Naive B cell (primary cell): Measurements from ENCODE around the gene JTB. TPM values are rescaled to one million over a fixed set of nuclear protein-coding genes. Genes with fewer than 3 reads are reported as not detected.

Experiments used
- ATAC-seq, 2 donors: fragments of 150-1000 bp; cut with Tn5 transposase; 2 replicates each; pipeline ENCODE4 v1.10.0; 2021; ENCODE audit warnings: low read depth in 2 of 2, mild to moderate bottlenecking in 2 of 2, moderate library complexity in 2 of 2
- DNase-seq: peaks from one replicate; pipeline ENCODE4 v3.0.0; 2022
- H3K27ac Mint-ChIP-seq, 6 donors: one replicate each; pipeline ENCODE4 v1.8.0; 2020 to 2022; ENCODE audit warnings: mild to moderate bottlenecking in 6 of 6, mixed read lengths in 6 of 6, moderate library complexity in 5 of 6, inconsistent platforms in 2 of 6
- H3K27me3 Mint-ChIP-seq, 3 donors: one replicate each; pipeline ENCODE4 v1.8.0; 2021 to 2022; ENCODE audit warnings: mixed read lengths in 3 of 3, mild to moderate bottlenecking in 1 of 3
- H3K36me3 Mint-ChIP-seq, 2 donors: one replicate each; pipeline ENCODE4 v1.8.0; 2020 to 2022; ENCODE audit warnings: mixed read lengths in 2 of 2, inconsistent platforms in 1 of 2, mild to moderate bottlenecking in 1 of 2
- H3K4me1 Mint-ChIP-seq, 3 donors: one replicate each; pipeline ENCODE4 v1.8.0; 2020 to 2022; ENCODE audit warnings: mixed read lengths in 3 of 3, inconsistent platforms in 1 of 3, mild to moderate bottlenecking in 1 of 3, moderate library complexity in 1 of 3
- H3K4me3 Mint-ChIP-seq, 8 donors: one replicate each; pipeline ENCODE4 v1.8.0; 2020 to 2022; ENCODE audit warnings: mild to moderate bottlenecking in 8 of 8, mixed read lengths in 8 of 8, moderate library complexity in 8 of 8, inconsistent platforms in 2 of 8
- H3K9me3 Mint-ChIP-seq, 7 donors: one replicate each; pipeline ENCODE4 v1.8.0; 2020 to 2022; ENCODE audit warnings: mixed read lengths in 7 of 7, mild to moderate bottlenecking in 5 of 7, inconsistent platforms in 2 of 7, moderate library complexity in 1 of 7
- polyA plus RNA-seq, 6 donors: library from polyadenylated mRNA; unstranded; fragments of 300-500 nt; fragmentation: Illumina TruSeq; gene quantifications; one replicate each; pipeline ENCODE4 v1.2.3, GENCODE V29; 2021; ENCODE audit warnings: low read depth in 6 of 6

Gene JTB
- polyA plus RNA-seq, 6 donors from 2014 or later = 339 to 480 (median 361) TPM

DNA sequence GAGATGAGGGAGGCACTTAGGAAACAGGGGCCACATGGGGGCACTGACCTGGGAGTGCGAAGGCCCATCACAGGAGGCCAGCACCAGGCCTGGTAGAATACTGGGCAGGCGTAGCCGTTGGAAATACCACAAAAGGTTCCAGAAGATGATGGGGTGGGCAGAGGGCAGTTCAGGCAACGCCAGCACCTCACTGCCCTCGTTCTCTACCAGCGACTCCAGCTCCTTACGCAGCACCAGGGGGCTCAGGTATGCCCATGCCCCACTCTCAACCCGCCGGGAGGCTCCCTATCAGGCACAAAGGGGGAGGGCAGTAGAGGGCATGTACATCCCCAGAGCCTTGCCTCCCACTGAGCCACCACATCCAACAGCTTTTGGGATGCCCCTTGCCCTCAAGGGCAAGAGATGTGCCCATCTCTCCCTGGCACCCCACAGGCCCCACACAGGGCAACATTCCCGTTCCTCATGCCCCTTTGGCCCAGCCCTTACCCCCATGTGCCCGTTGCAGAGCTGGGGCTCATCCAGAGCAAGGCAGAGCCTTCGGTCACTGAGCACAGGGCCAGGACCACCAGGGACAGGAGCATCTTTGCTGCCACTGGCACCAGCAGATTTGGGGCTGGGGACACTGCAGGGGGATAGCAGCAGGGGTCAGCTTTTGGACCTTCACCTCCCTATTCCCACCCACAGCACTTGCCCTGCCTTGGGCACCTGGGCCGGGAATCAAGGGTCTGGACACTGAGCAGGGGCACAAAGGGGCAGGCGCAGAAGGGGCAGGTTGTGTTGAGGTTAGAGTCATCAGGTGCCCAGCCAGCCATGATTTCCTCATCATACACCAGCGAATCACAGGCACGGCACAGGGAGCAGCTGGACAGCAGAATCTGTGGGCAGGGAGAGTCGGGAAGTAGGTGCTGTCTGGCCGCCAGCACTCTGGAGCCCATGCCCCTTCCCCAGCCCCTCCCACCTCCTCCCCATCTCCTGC, 45.0 kb downstream of the JTB start:
- H3K4me3 Mint-ChIP-seq = no peak overlapping the region
- DNase-seq = no peak
- no peaks in the 10 kb centered on the region for H3K27me3 Mint-ChIP-seq
- no peaks in the 10 kb centered on the region for H3K9me3 Mint-ChIP-seq
- H3K4me1 Mint-ChIP-seq = peaks cover 13 to 18% (median 14%) of the 10 kb centered on the region in 3 donors
- peak overlapping the region in 2 of 6 donors; percentile 34 to 67 for H3K27ac Mint-ChIP-seq
- H3K36me3 Mint-ChIP-seq = peaks cover 0 to 7% of the 10 kb centered on the region in 2 donors
- no peak for ATAC-seq

GRCh38 chr1:153929981-153930948, 47.2 kb downstream of the JTB start:
- Mint-ChIP-seq H3K27me3 (no peaks in the 10 kb centered on the region), H3K4me1 (peaks cover 7 to 18% (median 13%) of the 10 kb centered on the region in 3 donors), H3K36me3 (peaks cover 0 to 7% of the 10 kb centered on the region in 2 donors), H3K9me3 (no peaks in the 10 kb centered on the region), H3K4me3 (no peak overlapping the region), H3K27ac (peak overlapping the region in 2 of 6 donors; percentile 66 to 72)
- no peak for DNase-seq
- no peak for ATAC-seq

DNA sequence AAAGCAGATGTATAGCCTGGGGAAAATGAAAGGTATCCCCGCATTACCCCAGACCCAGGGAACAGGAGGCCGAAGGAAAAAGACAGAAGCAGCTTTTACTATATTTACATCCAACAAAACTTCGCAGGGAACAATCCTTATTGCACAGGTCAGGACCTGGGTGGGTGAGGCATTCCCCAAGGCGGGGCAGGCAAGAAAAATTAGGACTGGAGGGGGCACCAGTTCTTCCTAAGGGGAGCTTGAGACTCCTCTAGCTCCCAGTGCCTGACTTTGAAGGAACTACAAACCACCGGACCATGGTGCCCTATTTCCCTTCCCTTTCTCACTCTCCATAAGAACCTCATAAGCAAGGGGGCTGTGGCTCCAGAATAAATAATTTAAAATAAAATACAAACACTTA, 48.0 kb downstream of the JTB start:
- no peak for ATAC-seq
- no peaks in the 10 kb centered on the region for H3K27me3 Mint-ChIP-seq
- DNase-seq = no peak
- H3K4me1 Mint-ChIP-seq = peaks cover 7 to 15% (median 14%) of the 10 kb centered on the region in 3 donors
- H3K36me3 Mint-ChIP-seq = peaks cover 0 to 7% of the 10 kb centered on the region in 2 donors
- H3K9me3 Mint-ChIP-seq = no peaks in the 10 kb centered on the region
- no peak overlapping the region for H3K4me3 Mint-ChIP-seq
- peak overlapping the region in 5 of 6 donors; percentile 43 to 72 (median 60) for H3K27ac Mint-ChIP-seq

GRCh38 chr1:153928791-153929341, 48.6 kb downstream of the JTB start:
- H3K4me1 Mint-ChIP-seq = peaks cover 7 to 20% (median 13%) of the 10 kb centered on the region in 3 donors
- no peak for DNase-seq
- ATAC-seq = no peak
- no peaks in the 10 kb centered on the region for H3K27me3 Mint-ChIP-seq
- H3K27ac Mint-ChIP-seq = peak overlapping the region in 4 of 6 donors; percentile 57 to 78 (median 66)
- no peak overlapping the region for H3K4me3 Mint-ChIP-seq
- H3K9me3 Mint-ChIP-seq = no peaks in the 10 kb centered on the region
- peaks cover 0 to 7% of the 10 kb centered on the region in 2 donors for H3K36me3 Mint-ChIP-seq

GRCh38 chr1:153928245-153928644, 49.2 kb downstream of the JTB start:
- peaks cover 0 to 7% of the 10 kb centered on the region in 2 donors for H3K36me3 Mint-ChIP-seq
- ATAC-seq = no peak
- peaks cover 0 to under 1% (median 0%) of the 10 kb centered on the region in 3 donors for H3K27me3 Mint-ChIP-seq
- peaks cover 13 to 26% (median 13%) of the 10 kb centered on the region in 3 donors for H3K4me1 Mint-ChIP-seq
- H3K9me3 Mint-ChIP-seq = no peaks in the 10 kb centered on the region
- H3K4me3 Mint-ChIP-seq = no peak overlapping the region
- peak overlapping the region in 5 of 6 donors; percentile 57 to 83 (median 66) for H3K27ac Mint-ChIP-seq
- no peak for DNase-seq

DNA sequence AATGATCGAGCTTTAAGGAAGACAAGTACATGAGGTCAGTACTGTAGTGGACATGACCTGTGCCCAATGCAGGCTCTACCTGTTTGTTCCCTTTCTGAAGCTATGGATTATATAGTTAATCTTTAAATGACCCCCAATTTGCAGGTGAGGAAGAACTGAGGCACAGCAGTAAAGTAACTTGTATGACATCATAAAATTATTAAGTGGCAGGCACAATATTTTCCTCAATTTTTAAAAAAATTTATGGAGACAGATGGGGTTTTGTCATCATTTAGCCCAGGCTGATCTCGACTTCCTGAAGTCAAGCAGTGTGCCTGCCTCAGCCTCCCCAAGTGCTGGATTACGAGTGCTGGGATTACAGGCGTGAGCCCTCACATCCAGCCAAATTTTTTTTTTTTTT, 51.1 kb downstream of the JTB start:
- peaks cover 0 to 3% (median 0%) of the 10 kb centered on the region in 7 donors for H3K9me3 Mint-ChIP-seq
- peak overlapping the region in 1 of 8 donors; percentile 70 for H3K4me3 Mint-ChIP-seq

More for the DNA sequence above, 51.1 kb downstream of the JTB start:
- Mint-ChIP-seq H3K27me3 (peaks cover 0 to 5% (median 0%) of the 10 kb centered on the region in 3 donors), H3K27ac (no peak overlapping the region), H3K4me1 (peaks cover 21 to 38% (median 23%) of the 10 kb centered on the region in 3 donors), H3K36me3 (no peaks in the 10 kb centered on the region)
- ATAC-seq (no peak), DNase-seq (no peak)

Other genes starting within 250 kb of the JTB start
- gene INTS3, start 249.6 kb downstream of the JTB start, polyA plus RNA-seq = 10 to 100 TPM in 5 of 6 donors, 1 to 10 TPM in 1; 6.0 to 15.1 (median 11.5) TPM
- 1 to 10 TPM; 3.2 to 5.4 (median 4.1) TPM for gene SLC27A3, start 202.3 kb downstream of the JTB start, polyA plus RNA-seq
- gene GATAD2B, start 54.7 kb downstream of the JTB start, polyA plus RNA-seq = 1 to 10 TPM; 4.0 to 7.0 (median 5.1) TPM
- 10 to 100 TPM in 5 of 6 donors, 1 to 10 TPM in 1; 6.5 to 52.8 (median 29.7) TPM for gene DENND4B, start 31.0 kb downstream of the JTB start, polyA plus RNA-seq
- 10 to 100 TPM; 24.6 to 59.8 (median 35.8) TPM for gene CRTC2, start 19.1 kb downstream of the JTB start, polyA plus RNA-seq
- 10 to 100 TPM; 36.0 to 66.7 (median 52.6) TPM for gene SLC39A1, start 14.1 kb downstream of the JTB start, polyA plus RNA-seq
- gene CREB3L4, start 9.8 kb downstream of the JTB start, polyA plus RNA-seq = 10 to 100 TPM; 12.2 to 16.9 (median 15.6) TPM
- 1 to 10 TPM in 3 of 6 donors, under 1 TPM in 1, not detected in 2; 0.88 to 2.6 (median 1.5) TPM for gene RAB13, start 8.7 kb upstream of the JTB start, polyA plus RNA-seq
- gene RPS27, start 13.1 kb upstream of the JTB start, polyA plus RNA-seq = over 10,000 TPM; 15,695 to 24,474 (median 20,858) TPM
- not detected for gene NUP210L, start 177.4 kb upstream of the JTB start, polyA plus RNA-seq
- 100 to 1,000 TPM; 669 to 816 (median 772) TPM for gene TPM3, start 214.4 kb upstream of the JTB start, polyA plus RNA-seq
- not detected for gene CFAP141, start 228.7 kb upstream of the JTB start, polyA plus RNA-seq
- 10 to 100 TPM; 23.7 to 81.6 (median 47.4) TPM for gene UBAP2L, start 243.3 kb upstream of the JTB start, polyA plus RNA-seq